Astrocyte (in vitro differentiated cells and primary cell): ENCODE data around the gene PI16.

Experiments used
- CTCF ChIP-seq: IDR thresholded peaks from 2 replicates; pipeline ENCODE4 v1.5.1; 2011; ENCODE audit warnings: low read depth, mild to moderate bottlenecking, inconsistent platforms, low read length, moderate library complexity; ENCODE audit not compliant: insufficient read depth
- EZH2 ChIP-seq: IDR thresholded peaks from 2 replicates; pipeline ENCODE4 v1.6.1; 2012; ENCODE audit warnings: mild to moderate bottlenecking, low read length, inconsistent platforms; ENCODE audit not compliant: insufficient read depth

- TF ChIP-seq CTCF, result peak; percentile 42
- no peak for TF ChIP-seq EZH2
These were observed 24.8 kb downstream of the PI16 start for GRCh38 chr6:36979347-36979742.
